Activated CD8-positive, alpha-beta T cell treated with anti-CD3 and anti-CD28 coated beads, Interleukin-2, amount 10 ng/mL, durations not matched to agents 7 days and 5 days (primary cell): ENCODE data around the gene ACOT12. TPM values are rescaled to one million over a fixed set of nuclear protein-coding genes. Genes with fewer than 3 reads are reported as not detected.

Experiments used
- ATAC-seq: fragments of 150-1000 bp; cut with Tn5 transposase; one replicate; pipeline ENCODE4 v1.10.0; 2021; ENCODE audit warnings: moderate library complexity
- CTCF ChIA-PET: fragments of 350-600 bp; sonication (Branson Sonifier 250); formaldehyde crosslinking; loops from one replicate; lab custom pipeline; 2021; ENCODE audit warnings: antibody characterized with exemption; lab: Charles Lee
- POLR2A ChIA-PET: fragments of 350-600 bp; sonication (Branson Sonifier 250); formaldehyde crosslinking; loops from one replicate; lab custom pipeline; 2021; ENCODE audit warnings: antibody characterized with exemption; lab: Charles Lee
- DNase-seq: peaks from one replicate; pipeline ENCODE4 v3.0.0-alpha.2; 2020
- H3K27ac Mint-ChIP-seq: one replicate; pipeline ENCODE4 v1.8.0; 2021; ENCODE audit warnings: mild to moderate bottlenecking, mixed read lengths
- H3K27me3 Mint-ChIP-seq: one replicate; pipeline ENCODE4 v1.8.0; 2021; ENCODE audit warnings: low read depth, mixed read lengths
- H3K36me3 Mint-ChIP-seq: one replicate; pipeline ENCODE4 v1.8.0; 2021; ENCODE audit warnings: low read depth, mixed read lengths
- H3K4me1 Mint-ChIP-seq: one replicate; pipeline ENCODE4 v1.8.0; 2021; ENCODE audit warnings: low read depth, mixed read lengths
- H3K4me3 Mint-ChIP-seq: one replicate; pipeline ENCODE4 v1.8.0; 2021; ENCODE audit warnings: mild to moderate bottlenecking, mixed read lengths
- H3K9me3 Mint-ChIP-seq: one replicate; pipeline ENCODE4 v1.8.0; 2022; ENCODE audit warnings: mixed read lengths; ENCODE audit not compliant: insufficient read depth
- total RNA-seq, 2 experiments: library from RNA; stranded (reverse); gene quantifications; one replicate each; pipeline ENCODE4 v1.2.3, GENCODE V29; 2021

ACOT12 gene
- total RNA-seq, 2 experiments from 2014 or later = not detected

DNA sequence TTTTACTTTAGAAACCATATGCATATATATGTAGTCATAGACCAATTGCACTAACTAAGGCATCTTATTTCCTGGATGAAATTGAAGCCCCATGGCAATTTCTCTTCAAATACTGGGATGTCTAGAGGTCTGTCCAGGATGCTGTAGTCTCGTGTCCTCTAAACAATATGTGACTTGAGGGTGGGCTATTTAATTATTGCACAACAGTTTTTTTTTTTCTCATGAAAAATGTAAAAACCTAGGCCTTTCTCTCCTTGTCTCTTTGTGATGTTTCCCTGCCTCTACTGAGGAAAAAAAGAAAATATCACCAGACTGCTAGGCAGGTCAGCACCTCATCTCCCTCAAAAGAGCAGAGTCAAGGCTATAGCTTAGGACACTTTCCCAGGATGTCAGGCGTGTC, 58.0 kb downstream of the ACOT12 start:
- POLR2A ChIA-PET = no interaction called here

GRCh38 chr5:81334304-81335061, 59.5 kb downstream of the ACOT12 start:
- ATAC-seq (no peak), DNase-seq (no peak)
- POLR2A ChIA-PET = no interaction called here

More for the DNA sequence above, 58.0 kb downstream of the ACOT12 start:
- Mint-ChIP-seq H3K27me3 (no peaks in the 10 kb centered on the region), H3K27ac (no peak overlapping the region), H3K4me3 (no peak overlapping the region), H3K4me1 (peaks cover 2% of the 10 kb centered on the region), H3K36me3 (no peaks in the 10 kb centered on the region), H3K9me3 (peaks cover 5% of the 10 kb centered on the region)
- ATAC-seq = no peak
- CTCF ChIA-PET = no interaction called here
- DNase-seq = no peak

GRCh38 chr5:81326554-81326953, 67.4 kb downstream of the ACOT12 start:
- no peak for ATAC-seq
- no peak for DNase-seq
- CTCF ChIA-PET = no interaction called here
- Mint-ChIP-seq H3K27me3 (peaks cover 8% of the 10 kb centered on the region), H3K9me3 (no peaks in the 10 kb centered on the region), H3K36me3 (no peaks in the 10 kb centered on the region), H3K4me1 (no peaks in the 10 kb centered on the region), H3K4me3 (no peak overlapping the region), H3K27ac (no peak overlapping the region)
- POLR2A ChIA-PET = interaction anchor here (0.6 kb wide), 1 partner anchor 1371 kb away, joined by 3 read pairs; no protein-coding TSS in a partner anchor

More at GRCh38 chr5:81334304-81335061, 59.5 kb downstream of the ACOT12 start:
- Mint-ChIP-seq H3K4me1 (peaks cover 2% of the 10 kb centered on the region), H3K36me3 (no peaks in the 10 kb centered on the region), H3K27me3 (no peaks in the 10 kb centered on the region), H3K9me3 (peaks cover 5% of the 10 kb centered on the region), H3K27ac (no peak overlapping the region), H3K4me3 (no peak overlapping the region)
- CTCF ChIA-PET = no interaction called here

DNA sequence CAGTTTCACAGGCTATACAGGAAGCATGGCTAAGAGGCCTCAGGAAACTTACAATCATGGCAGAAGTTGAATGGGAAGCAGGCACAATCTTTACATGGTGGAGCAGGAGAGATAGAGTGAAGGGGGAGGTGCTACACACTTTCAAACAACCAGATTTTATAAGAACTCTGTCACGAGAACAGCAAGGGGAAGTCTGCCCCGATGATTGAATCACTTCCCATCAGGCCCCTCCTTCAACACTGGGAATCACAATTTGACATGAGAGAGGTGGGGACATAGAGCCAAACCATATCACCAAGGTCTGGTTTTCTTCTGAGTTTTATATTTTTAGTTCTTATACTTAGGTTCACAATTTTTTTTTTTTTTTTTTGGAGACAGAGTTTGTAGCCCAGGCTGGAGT, 76.4 kb downstream of the ACOT12 start:
- Mint-ChIP-seq H3K4me1 (no peaks in the 10 kb centered on the region), H3K9me3 (no peaks in the 10 kb centered on the region), H3K27ac (no peak overlapping the region), H3K4me3 (no peak overlapping the region), H3K27me3 (no peaks in the 10 kb centered on the region), H3K36me3 (peaks cover 8% of the 10 kb centered on the region)
- no peak for ATAC-seq
- ChIA-PET POLR2A (no interaction called here), CTCF (no interaction called here)
- no peak for DNase-seq

GRCh38 chr5:81316571-81316970, 77.4 kb downstream of the ACOT12 start:
- POLR2A ChIA-PET = no interaction called here
- H3K4me1 Mint-ChIP-seq = no peaks in the 10 kb centered on the region

GRCh38 chr5:81315830-81316229, 78.1 kb downstream of the ACOT12 start:
- Mint-ChIP-seq H3K4me3 (no peak overlapping the region), H3K9me3 (no peaks in the 10 kb centered on the region), H3K27me3 (no peaks in the 10 kb centered on the region), H3K36me3 (peaks cover 16% of the 10 kb centered on the region), H3K4me1 (no peaks in the 10 kb centered on the region), H3K27ac (no peak overlapping the region)
- CTCF ChIA-PET = no interaction called here
- POLR2A ChIA-PET = no interaction called here
- DNase-seq = no peak
- ATAC-seq = no peak

More at GRCh38 chr5:81316571-81316970, 77.4 kb downstream of the ACOT12 start:
- CTCF ChIA-PET = no interaction called here
- no peaks in the 10 kb centered on the region for H3K9me3 Mint-ChIP-seq
- ATAC-seq (no peak), DNase-seq (no peak)
- H3K4me3 Mint-ChIP-seq = no peak overlapping the region
- no peaks in the 10 kb centered on the region for H3K27me3 Mint-ChIP-seq
- H3K36me3 Mint-ChIP-seq = peaks cover 12% of the 10 kb centered on the region
- H3K27ac Mint-ChIP-seq = no peak overlapping the region

DNA sequence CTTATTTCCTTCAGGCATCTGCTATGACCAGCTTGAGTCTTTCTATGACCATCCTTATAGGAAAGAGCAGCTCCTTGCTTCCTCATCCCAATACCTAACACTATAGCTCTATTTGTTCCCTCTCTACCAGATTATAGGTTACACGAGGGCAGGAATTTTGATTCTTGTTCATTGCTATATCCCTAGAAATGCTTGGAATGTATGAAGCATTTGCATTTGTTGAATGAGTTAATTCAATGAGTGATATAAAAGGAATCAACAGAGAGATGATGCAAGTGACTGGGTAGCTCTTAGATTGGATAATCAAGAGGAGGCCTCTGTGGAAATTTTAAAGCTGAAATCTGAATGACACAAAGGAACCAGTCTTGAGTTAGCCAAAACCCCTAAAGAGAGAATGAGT, 78.6 kb downstream of the ACOT12 start:
- no peaks in the 10 kb centered on the region for H3K9me3 Mint-ChIP-seq
- H3K4me3 Mint-ChIP-seq = no peak overlapping the region
- DNase-seq (no peak), ATAC-seq (no peak)
- ChIA-PET CTCF (no interaction called here), POLR2A (interaction anchor here (2.6 kb wide), 1 partner anchor 14 kb away, joined by 7 read pairs; the partner anchor contains the start of gene ZCCHC9)
- no peak overlapping the region for H3K27ac Mint-ChIP-seq
- H3K36me3 Mint-ChIP-seq = peaks cover 16% of the 10 kb centered on the region
- H3K4me1 Mint-ChIP-seq = no peaks in the 10 kb centered on the region
- no peaks in the 10 kb centered on the region for H3K27me3 Mint-ChIP-seq

DNA sequence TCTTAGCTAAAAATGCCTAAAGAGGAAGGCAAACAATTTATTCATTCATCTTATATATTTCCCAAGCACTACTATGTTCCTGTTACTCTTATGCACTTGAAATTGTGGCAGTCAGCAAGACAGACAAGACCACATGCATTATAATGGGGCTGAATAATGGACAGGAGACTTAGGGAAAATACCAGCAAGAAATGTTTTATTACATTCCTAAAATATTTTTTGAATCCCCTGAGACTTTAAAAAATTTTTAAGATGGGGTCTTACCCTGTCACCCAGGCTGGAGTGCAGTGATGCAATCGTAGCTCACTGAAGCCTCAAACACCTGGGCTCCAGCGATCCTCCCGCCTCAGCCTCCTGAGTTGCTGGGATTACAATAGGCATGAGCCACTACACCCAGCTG, 79.4 kb downstream of the ACOT12 start:
- CTCF ChIA-PET = no interaction called here
- H3K27me3 Mint-ChIP-seq = no peaks in the 10 kb centered on the region
- H3K36me3 Mint-ChIP-seq = peaks cover 16% of the 10 kb centered on the region
- H3K27ac Mint-ChIP-seq = no peak overlapping the region
- no peaks in the 10 kb centered on the region for H3K9me3 Mint-ChIP-seq
- ATAC-seq = no peak
- no peaks in the 10 kb centered on the region for H3K4me1 Mint-ChIP-seq
- no peak for DNase-seq
- POLR2A ChIA-PET = interaction anchor here (2.6 kb wide), 1 partner anchor 13 kb away, joined by 7 read pairs; the partner anchor contains the start of gene ZCCHC9
- H3K4me3 Mint-ChIP-seq = no peak overlapping the region

DNA sequence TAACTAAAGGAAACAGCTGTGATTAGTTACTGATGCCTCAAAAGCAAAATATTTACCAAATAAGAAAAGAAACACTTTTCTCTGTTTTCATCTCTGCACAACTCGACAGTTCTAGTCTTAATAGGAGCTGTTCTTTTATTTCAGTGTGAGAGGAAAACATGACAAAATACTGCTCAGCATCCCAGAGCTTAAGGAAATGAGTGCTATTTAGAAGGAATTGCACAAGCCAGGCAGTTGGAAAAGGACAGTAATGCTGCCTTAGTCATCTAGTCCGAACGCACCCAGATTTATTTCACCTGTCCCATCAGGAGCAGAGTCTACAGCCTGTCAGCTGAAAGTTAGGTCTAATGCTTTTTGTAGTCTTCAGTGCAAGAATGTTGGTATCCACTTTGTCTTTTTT, 80.2 kb downstream of the ACOT12 start:
- no peak for DNase-seq
- no peaks in the 10 kb centered on the region for H3K27me3 Mint-ChIP-seq
- POLR2A ChIA-PET = interaction anchor here (2.6 kb wide), 1 partner anchor 12 kb away, joined by 7 read pairs; the partner anchor contains the start of gene ZCCHC9
- no peaks in the 10 kb centered on the region for H3K9me3 Mint-ChIP-seq
- H3K4me3 Mint-ChIP-seq = no peak overlapping the region
- no peaks in the 10 kb centered on the region for H3K4me1 Mint-ChIP-seq
- no peak overlapping the region for H3K27ac Mint-ChIP-seq
- CTCF ChIA-PET = interaction anchor here (1.5 kb wide), 1 partner anchor 11 kb away, joined by 4 read pairs; no protein-coding TSS in a partner anchor
- H3K36me3 Mint-ChIP-seq = peaks cover 23% of the 10 kb centered on the region
- ATAC-seq = no peak

- DNase-seq = no peak
- no peak for ATAC-seq
- Mint-ChIP-seq H3K36me3 (peaks cover 26% of the 10 kb centered on the region), H3K27me3 (no peaks in the 10 kb centered on the region), H3K4me3 (no peak overlapping the region), H3K9me3 (no peaks in the 10 kb centered on the region), H3K4me1 (no peaks in the 10 kb centered on the region), H3K27ac (no peak overlapping the region)
- CTCF ChIA-PET = interaction anchor here (0.7 to 1.5 kb wide), 2 partner anchors 10 to 440 kb away, joined by 3 to 4 read pairs; no protein-coding TSS in a partner anchor
- POLR2A ChIA-PET = interaction anchor here (2.6 kb wide), 1 partner anchor 12 kb away, joined by 7 read pairs; the partner anchor contains the start of gene ZCCHC9
Measured at GRCh38 chr5:81313278-81313677, 80.7 kb downstream of the ACOT12 start.

DNA sequence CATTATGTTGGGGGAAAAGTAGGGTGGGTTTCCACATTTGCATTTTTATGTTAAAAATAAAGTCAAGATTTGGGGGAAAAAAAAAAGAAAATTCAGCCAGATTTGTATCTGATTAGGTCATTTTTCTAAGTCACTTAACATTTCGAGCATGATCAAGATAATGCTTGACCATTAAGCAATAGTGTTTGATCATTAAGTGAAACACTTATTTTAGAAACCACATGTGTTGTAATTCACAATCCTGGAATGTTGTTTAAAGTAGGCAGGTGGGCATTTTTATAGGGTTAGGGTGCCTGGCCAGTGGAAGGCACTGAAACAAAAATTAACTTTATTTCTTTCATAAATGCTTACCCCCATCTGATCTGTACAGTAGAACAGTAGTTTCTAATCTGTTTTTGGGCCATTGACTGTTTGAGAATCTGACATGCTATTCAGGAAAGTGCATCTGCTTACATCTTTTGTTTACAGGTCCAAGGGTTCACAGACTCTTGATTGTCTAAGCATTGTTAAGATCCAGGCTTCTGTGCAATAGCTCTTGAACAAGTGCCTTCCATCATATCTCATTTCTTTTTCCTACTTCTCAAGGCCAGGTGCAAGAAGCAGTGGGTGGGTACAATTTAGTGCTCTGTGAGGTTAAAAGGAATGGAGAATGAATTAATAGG, 83.4 kb downstream of the ACOT12 start:
- H3K9me3 Mint-ChIP-seq = no peaks in the 10 kb centered on the region
- ATAC-seq = no peak
- CTCF ChIA-PET = no interaction called here

GRCh38 chr5:81308836-81309235, 85.1 kb downstream of the ACOT12 start:
- no peak overlapping the region for H3K27ac Mint-ChIP-seq
- H3K4me3 Mint-ChIP-seq = no peak overlapping the region
- ChIA-PET POLR2A (no interaction called here), CTCF (interaction anchor here (1.4 kb wide), 1 partner anchor 9 kb away, joined by 7 read pairs; no protein-coding TSS in a partner anchor)
- DNase-seq = no peak
- no peak for ATAC-seq
- peaks cover 2% of the 10 kb centered on the region for H3K4me1 Mint-ChIP-seq
- peaks cover 36% of the 10 kb centered on the region for H3K36me3 Mint-ChIP-seq
- H3K27me3 Mint-ChIP-seq = no peaks in the 10 kb centered on the region
- no peaks in the 10 kb centered on the region for H3K9me3 Mint-ChIP-seq

More for the DNA sequence above, 83.4 kb downstream of the ACOT12 start:
- Mint-ChIP-seq H3K4me1 (no peaks in the 10 kb centered on the region), H3K4me3 (no peak overlapping the region), H3K27ac (no peak overlapping the region), H3K36me3 (peaks cover 28% of the 10 kb centered on the region), H3K27me3 (no peaks in the 10 kb centered on the region)
- no peak for DNase-seq
- POLR2A ChIA-PET = no interaction called here
